B cell (primary cell): ENCODE data around the gene TAS2R16. TPM values are rescaled to one million over a fixed set of nuclear protein-coding genes. Genes with fewer than 3 reads are reported as not detected.

Experiments
- ATAC-seq: fragments of 200-7000 bp; cut with Tn5 transposase; one replicate; pipeline ENCODE4 v1.10.0; 2021; ENCODE audit warnings: low read depth, mild to moderate bottlenecking, moderate number of reproducible peaks, moderate library complexity
- CTCF ChIA-PET: fragments of 350-600 bp; sonication (Branson Sonifier 250); formaldehyde crosslinking; loops from one replicate; lab custom pipeline; 2021; ENCODE audit warnings: antibody characterized with exemption, inconsistent platforms; lab: Charles Lee
- POLR2A ChIA-PET: fragments of 350-600 bp; sonication (Branson Sonifier 250); formaldehyde crosslinking; loops from one replicate; lab custom pipeline; 2021; ENCODE audit warnings: antibody characterized with exemption; lab: Charles Lee
- DNase-seq: peaks from one replicate; pipeline ENCODE4 v3.0.0; 2013
- H2AFZ ChIP-seq: 2 replicates; pipeline ENCODE4 v1.6.1; 2012; ENCODE audit warnings: mild to moderate bottlenecking, low read depth, low read length; ENCODE audit not compliant: insufficient read depth, poor library complexity, severe bottlenecking
- H3K27ac ChIP-seq, 2 donors: 1 replicate in 1 of 2; 2 replicates in 1 of 2; pipeline ENCODE4 v1.5.1; 2012 to 2013; ENCODE audit warnings: low read length in 2 of 2, mild to moderate bottlenecking in 2 of 2, moderate library complexity in 1 of 2
- H3K27me3 ChIP-seq, 4 experiments: fragments of 200-600 bp in 1 of 4; sonication (generic) in 1 of 4; replicated peaks in 1 of 4; 1 replicate in 2 of 4; 2 replicates in 2 of 4; pipeline versions ENCODE4 v1.6.1 to v1.7.0; 2013 to 2016; ENCODE audit warnings: low read length in 3 of 4, mild to moderate bottlenecking in 2 of 4, mixed read lengths in 1 of 4, moderate library complexity in 1 of 4; ENCODE audit not compliant: insufficient read depth in 4 of 4, control insufficient read depth in 3 of 4; ENCODE audit errors: control extremely low read depth in 1 of 4
- H3K36me3 ChIP-seq, 2 experiments: replicated peaks in 1 of 2; 1 replicate in 1 of 2; 2 replicates in 1 of 2; pipeline versions ENCODE4 v1.6.1 to v1.7.1; 2013; ENCODE audit warnings: low read length in 1 of 2; ENCODE audit not compliant: insufficient read depth in 2 of 2, control insufficient read depth in 1 of 2; ENCODE audit errors: control extremely low read depth in 1 of 2, extremely low read depth in 1 of 2
- H3K4me1 ChIP-seq, 2 donors: fragments of 200-600 bp in 1 of 2; sonication (generic) in 1 of 2; 1 replicate in 1 of 2; 2 replicates in 1 of 2; pipeline versions ENCODE4 v1.5.1 to v1.6.1; 2013 to 2017; ENCODE audit warnings: low read length in 2 of 2; ENCODE audit not compliant: control insufficient read depth in 2 of 2, insufficient read depth in 2 of 2
- H3K4me2 ChIP-seq: replicated peaks from 2 replicates; pipeline ENCODE3; 2012; ENCODE audit warnings: mild to moderate bottlenecking, low read depth, low read length; ENCODE audit not compliant: poor library complexity, severe bottlenecking
- H3K4me3 ChIP-seq, 5 experiments: fragments of 200-600 bp in 1 of 5; sonication (generic) in 1 of 5; 1 replicate in 3 of 5; 2 replicates in 2 of 5; pipeline versions ENCODE4 v1.5.1 to v1.7.0; 2011 to 2016; ENCODE audit warnings: low read length in 4 of 5, mild to moderate bottlenecking in 4 of 5, low read depth in 2 of 5, control low read depth in 1 of 5, moderate library complexity in 1 of 5; ENCODE audit not compliant: insufficient read depth in 1 of 5; ENCODE audit errors: control extremely low read depth in 1 of 5, extremely low read depth in 1 of 5
- H3K79me2 ChIP-seq: fragments of 200-600 bp; sonication (generic); one replicate; pipeline ENCODE4 v1.6.0; 2016; ENCODE audit warnings: low read length; ENCODE audit not compliant: control insufficient read depth, insufficient read depth
- H3K9ac ChIP-seq: fragments of 200-600 bp; sonication (generic); 2 replicates; pipeline ENCODE4 v1.6.1; 2017; ENCODE audit warnings: mild to moderate bottlenecking, low read length, moderate library complexity
- H3K9me3 ChIP-seq, 3 donors: one replicate each; pipeline versions ENCODE4 v1.6.1 to v1.7.1; 2013; ENCODE audit warnings: low read length in 2 of 3; ENCODE audit not compliant: control insufficient read depth in 2 of 3, insufficient read depth in 1 of 3; ENCODE audit errors: control extremely low read depth in 1 of 3
- H4K20me1 ChIP-seq: 2 replicates; pipeline ENCODE4 v1.6.0; 2012; ENCODE audit warnings: mild to moderate bottlenecking, low read length; ENCODE audit not compliant: insufficient read depth, control insufficient read depth, poor library complexity, severe bottlenecking
- H3K27ac Mint-ChIP-seq: one replicate; pipeline ENCODE4 v1.8.0; 2021; ENCODE audit warnings: mixed read lengths
- H3K27me3 Mint-ChIP-seq: one replicate; pipeline ENCODE4 v1.8.0; 2021; ENCODE audit warnings: mixed read lengths
- H3K4me1 Mint-ChIP-seq: one replicate; pipeline ENCODE4 v1.8.0; 2021; ENCODE audit warnings: mixed read lengths
- H3K4me3 Mint-ChIP-seq: one replicate; pipeline ENCODE4 v1.8.0; 2021; ENCODE audit warnings: mixed read lengths
- H3K9me3 Mint-ChIP-seq: one replicate; pipeline ENCODE4 v1.8.0; 2022; ENCODE audit warnings: mixed read lengths; ENCODE audit not compliant: insufficient read depth
- EZH2 ChIP-seq: IDR thresholded peaks from 2 replicates; pipeline ENCODE4 v1.6.1; 2012; ENCODE audit warnings: borderline replicate concordance, low read depth, mild to moderate bottlenecking, moderate library complexity, low read length; ENCODE audit not compliant: insufficient read depth, poor library complexity, severe bottlenecking
- WGBS: methylation state at CpG from one replicate; pipeline ENCODE4 v1.1.5; 2013; ENCODE audit warnings: missing lambda C conversion rate; ENCODE audit not compliant: insufficient coverage; 5-methylcytosine and 5-hydroxymethylcytosine counted together
- intact Hi-C: fragments of 100-400 bp; cut with micrococcal nuclease; formaldehyde crosslinking; loops from one replicate; pipeline ENCODE4 v1.10.0; 2022
- polyA plus RNA-seq: library from polyadenylated mRNA; depleted of rRNA; stranded (reverse); fragments of >200 nt; gene quantifications from 2 replicates; pipeline ENCODE4 v1.2.3, GENCODE V29; 2012
- total RNA-seq, 2 donors: library from RNA; stranded (reverse); fragments of 120-200 nt in 1 of 2; gene quantifications; 1 replicate in 1 of 2; 2 replicates in 1 of 2; pipeline versions ENCODE4 v1.2.3 to v1.2.4, GENCODE V29; 2013 to 2022
- TF ChIP-seq, protein P1 (sequence below): fragments of 200-600 bp; IDR thresholded peaks from one replicate; pipeline ENCODE4 v1.8.0; 2022; ENCODE audit warnings: antibody characterized with exemption, mild to moderate bottlenecking

The TAS2R16 gene
- total and polyA plus RNA-seq, 2 donors (not counting 1 experiment from before 2014, with no cell fraction given): not detected

DNA sequence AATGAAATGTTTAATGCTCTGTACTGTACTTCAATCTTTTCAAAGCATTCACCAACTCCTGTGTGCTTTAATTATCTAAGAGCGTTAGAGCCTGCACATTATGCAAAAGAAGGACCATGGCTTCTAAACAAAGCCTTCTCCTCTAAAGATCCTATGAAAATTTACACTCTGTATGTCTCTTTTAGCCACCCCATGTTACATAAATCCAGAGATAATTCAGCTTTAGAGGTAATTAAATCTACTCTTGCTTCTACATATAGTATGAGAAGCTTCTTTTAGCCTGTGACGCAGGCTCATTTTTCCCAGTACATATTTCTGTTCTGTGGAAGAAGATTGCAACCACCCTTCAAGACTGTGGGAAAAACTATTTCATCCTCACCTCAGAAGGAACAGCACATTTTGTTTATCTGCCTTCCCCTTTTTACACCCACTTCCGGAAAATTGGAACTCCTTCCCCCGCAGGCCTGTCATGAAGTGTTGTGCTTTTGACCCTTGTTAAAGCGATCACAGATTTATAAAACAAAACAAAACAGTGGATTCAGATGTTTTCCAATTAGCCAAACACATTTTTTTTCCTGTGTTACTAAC lies 8.1 kb upstream of the TAS2R16 start:
- Histone ChIP-seq H2AFZ (no peak overlapping the region), H3K9ac (no peak overlapping the region), H3K27ac (no peak overlapping the region), H3K4me1 (no peaks in the 10 kb centered on the region), H3K4me3 (no peak overlapping the region), H3K79me2 (no peaks in the 10 kb centered on the region), H3K36me3 (no peaks in the 10 kb centered on the region), H3K4me2 (no peak overlapping the region), H4K20me1 (no peaks in the 10 kb centered on the region), H3K27me3 (no peaks in the 10 kb centered on the region), H3K9me3 (no peaks in the 10 kb centered on the region)
- WGBS: 52% methylated on average over 2 of the region's 5 CpGs
- H3K27ac Mint-ChIP-seq: no peak overlapping the region
- no peaks in the 10 kb centered on the region for H3K9me3 Mint-ChIP-seq
- ATAC-seq: no peak
- DNase-seq: no peak
- intact Hi-C loops: no loop called here
- TF ChIP-seq, protein P1, sequence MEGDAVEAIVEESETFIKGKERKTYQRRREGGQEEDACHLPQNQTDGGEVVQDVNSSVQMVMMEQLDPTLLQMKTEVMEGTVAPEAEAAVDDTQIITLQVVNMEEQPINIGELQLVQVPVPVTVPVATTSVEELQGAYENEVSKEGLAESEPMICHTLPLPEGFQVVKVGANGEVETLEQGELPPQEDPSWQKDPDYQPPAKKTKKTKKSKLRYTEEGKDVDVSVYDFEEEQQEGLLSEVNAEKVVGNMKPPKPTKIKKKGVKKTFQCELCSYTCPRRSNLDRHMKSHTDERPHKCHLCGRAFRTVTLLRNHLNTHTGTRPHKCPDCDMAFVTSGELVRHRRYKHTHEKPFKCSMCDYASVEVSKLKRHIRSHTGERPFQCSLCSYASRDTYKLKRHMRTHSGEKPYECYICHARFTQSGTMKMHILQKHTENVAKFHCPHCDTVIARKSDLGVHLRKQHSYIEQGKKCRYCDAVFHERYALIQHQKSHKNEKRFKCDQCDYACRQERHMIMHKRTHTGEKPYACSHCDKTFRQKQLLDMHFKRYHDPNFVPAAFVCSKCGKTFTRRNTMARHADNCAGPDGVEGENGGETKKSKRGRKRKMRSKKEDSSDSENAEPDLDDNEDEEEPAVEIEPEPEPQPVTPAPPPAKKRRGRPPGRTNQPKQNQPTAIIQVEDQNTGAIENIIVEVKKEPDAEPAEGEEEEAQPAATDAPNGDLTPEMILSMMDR: no peak
- no peak for TF ChIP-seq EZH2
- CTCF ChIA-PET: no interaction called here
- POLR2A ChIA-PET: no interaction called here
- no peaks in the 10 kb centered on the region for H3K27me3 Mint-ChIP-seq
- H3K4me1 Mint-ChIP-seq: no peaks in the 10 kb centered on the region
- no peak overlapping the region for H3K4me3 Mint-ChIP-seq

DNA sequence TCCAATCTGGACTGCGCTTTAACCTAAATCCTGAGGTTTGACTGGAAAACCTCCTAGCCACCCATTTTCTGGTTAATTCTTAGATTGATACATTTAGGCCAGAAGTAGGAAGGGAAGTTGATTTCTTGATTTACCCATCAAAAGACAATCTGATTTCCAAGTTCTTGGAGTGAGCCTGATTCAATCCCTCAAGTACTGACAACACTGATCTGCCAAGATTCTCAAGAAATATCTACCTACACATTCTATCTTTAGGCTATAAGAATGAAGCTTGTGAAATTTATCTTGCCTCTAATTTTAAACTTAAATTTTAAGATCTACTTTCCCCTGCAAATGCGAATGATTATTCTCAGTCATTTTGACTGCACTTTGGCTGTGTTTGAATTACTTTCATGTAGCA lies 5.9 kb downstream of the TAS2R16 start:
- ATAC-seq: no peak
- Histone ChIP-seq H4K20me1 (no peaks in the 10 kb centered on the region), H3K4me3 (no peak overlapping the region), H2AFZ (no peak overlapping the region), H3K27ac (no peak overlapping the region), H3K36me3 (no peaks in the 10 kb centered on the region), H3K4me2 (no peak overlapping the region), H3K79me2 (no peaks in the 10 kb centered on the region), H3K4me1 (no peaks in the 10 kb centered on the region), H3K9ac (no peak overlapping the region), H3K27me3 (no peaks in the 10 kb centered on the region), H3K9me3 (no peaks in the 10 kb centered on the region)
- CTCF ChIA-PET: no interaction called here
- no peak overlapping the region for H3K4me3 Mint-ChIP-seq
- no peak for TF ChIP-seq EZH2
- TF ChIP-seq, protein P1: no peak
- WGBS: no CpG with 5 or more reads among the region's 2 CpGs
- H3K27me3 Mint-ChIP-seq: no peaks in the 10 kb centered on the region
- intact Hi-C loops: no loop called here
- no peaks in the 10 kb centered on the region for H3K9me3 Mint-ChIP-seq
- DNase-seq: no peak
- POLR2A ChIA-PET: no interaction called here
- H3K4me1 Mint-ChIP-seq: no peaks in the 10 kb centered on the region
- no peak overlapping the region for H3K27ac Mint-ChIP-seq
